ENCODE results near the gene LRGUK. TPM values are rescaled to one million over a fixed set of nuclear protein-coding genes. Genes with fewer than 3 reads are reported as not detected.

The LRGUK gene
- total RNA-seq, 1 donor = 0.43 TPM

- DNase-seq (ENCODE audit: low read depth) = peak; percentile 6
- no peak for TF ChIP-seq CTCF (IDR thresholded peaks at IDR 0.05; ENCODE audit: insufficient read depth, low read depth, low read length)
- no peak overlapping the region for H3K4me3 ChIP-seq (ENCODE audit: low read depth, low read length)
Measured at GRCh38 chr7:134153493-134154136, 26.5 kb downstream of the LRGUK start.

- no peak for TF ChIP-seq CTCF (IDR thresholded peaks at IDR 0.05; ENCODE audit: insufficient read depth, low read depth, low read length)
- no peak overlapping the region for H3K4me3 ChIP-seq (ENCODE audit: low read depth, low read length)
- no peak for DNase-seq (ENCODE audit: low read depth)
Measured at GRCh38 chr7:134154581-134155130, 27.5 kb downstream of the LRGUK start.

- no peak for TF ChIP-seq CTCF (IDR thresholded peaks at IDR 0.05; ENCODE audit: insufficient read depth, low read depth, low read length)
- DNase-seq (ENCODE audit: low read depth) = no peak
- H3K4me3 ChIP-seq (ENCODE audit: low read depth, low read length) = no peak overlapping the region
Measured at GRCh38 chr7:134155206-134155605, 28.1 kb downstream of the LRGUK start.

GRCh38 chr7:134155871-134156270 is 28.7 kb downstream of the LRGUK start:
- no peak for DNase-seq (ENCODE audit: low read depth)
- no peak overlapping the region for H3K4me3 ChIP-seq (ENCODE audit: low read depth, low read length)
- TF ChIP-seq CTCF (IDR thresholded peaks at IDR 0.05; ENCODE audit: insufficient read depth, low read depth, low read length) = no peak

GRCh38 chr7:134165252-134165651 is 38.1 kb downstream of the LRGUK start:
- H3K4me3 ChIP-seq (ENCODE audit: low read depth, low read length) = no peak overlapping the region
- DNase-seq (ENCODE audit: low read depth) = no peak
- no peak for TF ChIP-seq CTCF (IDR thresholded peaks at IDR 0.05; ENCODE audit: insufficient read depth, low read depth, low read length)

GRCh38 chr7:134167250-134167649 is 40.1 kb downstream of the LRGUK start:
- no peak overlapping the region for H3K4me3 ChIP-seq (ENCODE audit: low read depth, low read length)
- TF ChIP-seq CTCF (IDR thresholded peaks at IDR 0.05; ENCODE audit: insufficient read depth, low read depth, low read length) = no peak
- DNase-seq (ENCODE audit: low read depth) = no peak

GRCh38 chr7:134167841-134168240 is 40.7 kb downstream of the LRGUK start:
- no peak for DNase-seq (ENCODE audit: low read depth)

More at GRCh38 chr7:134167841-134168240, 40.7 kb downstream of the LRGUK start:
- no peak overlapping the region for H3K4me3 ChIP-seq (ENCODE audit: low read depth, low read length)
- no peak for TF ChIP-seq CTCF (IDR thresholded peaks at IDR 0.05; ENCODE audit: insufficient read depth, low read depth, low read length)
